Transverse colon (tissue), 4 donors: Measurements from ENCODE around the gene MRPL42. TPM values are rescaled to one million over a fixed set of nuclear protein-coding genes. Genes with fewer than 3 reads are reported as not detected.

Experiments used
- DNase-seq: peaks from one replicate; pipeline ENCODE4 v3.0.0-alpha.2; 2019
- H3K27ac ChIP-seq, 4 donors: fragments of 200-600 bp; sonication (generic); 2 replicates each; pipeline ENCODE4 v1.5.1; 2016 to 2018; ENCODE audit warnings: inconsistent platforms in 4 of 4
- H3K27me3 ChIP-seq: fragments of 200-600 bp; sonication (generic); 2 replicates; pipeline ENCODE4 v1.5.1; 2017; ENCODE audit warnings: inconsistent platforms
- H3K36me3 ChIP-seq, 4 donors: fragments of 200-600 bp; sonication (generic); 2 replicates each; pipeline ENCODE4 v1.5.1; 2017 to 2019; ENCODE audit warnings: inconsistent platforms in 4 of 4
- H3K4me1 ChIP-seq, 4 donors: fragments of 200-600 bp; sonication (generic); 2 replicates each; pipeline ENCODE4 v1.5.1; 2017 to 2020; ENCODE audit warnings: inconsistent platforms in 4 of 4
- H3K4me3 ChIP-seq, 4 donors: fragments of 200-600 bp; sonication (generic); 1 replicate in 1 of 4; 2 replicates in 3 of 4; pipeline versions ENCODE4 v1.5.1 to v1.6.1; 2017 to 2019; ENCODE audit warnings: inconsistent platforms in 4 of 4
- H3K9me3 ChIP-seq, 2 donors: fragments of 200-600 bp; sonication (generic); 2 replicates each; pipeline ENCODE4 v1.5.1; 2017 to 2019; ENCODE audit warnings: inconsistent platforms in 2 of 2
- EP300 ChIP-seq: sonication (generic); formaldehyde crosslinking; IDR thresholded peaks from one replicate; pipeline ENCODE4 v1.6.1; 2017; ENCODE audit warnings: antibody characterized with exemption, low read depth
- POLR2A ChIP-seq: fragments of 450-650 bp; IDR thresholded peaks from one replicate; pipeline ENCODE4 v1.6.1; 2016; ENCODE audit warnings: antibody characterized with exemption, mild to moderate bottlenecking, moderate library complexity
- POLR2AphosphoS5 ChIP-seq, 3 donors: sonication (generic); formaldehyde crosslinking; IDR thresholded peaks; one replicate each; pipeline ENCODE4 v1.6.1; 2016; ENCODE audit warnings: antibody characterized with exemption in 3 of 3
- WGBS, 2 donors: methylation state at CpG; one replicate each; pipeline ENCODE4 v1.1.5; 2018; ENCODE audit warnings: low coverage in 1 of 2; 5-methylcytosine and 5-hydroxymethylcytosine counted together
- in situ Hi-C, 4 donors: fragments of 200-750 bp; cut with MboI; loops; one replicate each; pipeline versions ENCODE4 v1.15.0 to v1.15.1; 2017; ENCODE audit warnings: low sequenced_read_pairs in 3 of 4, low pct_ligation_motif_present in 1 of 4, low pct_unique_long_range_greater_than_20kb in 1 of 4
- intact Hi-C: fragments of 100-400 bp; cut with DNase I; formaldehyde crosslinking; loops from one replicate; pipeline ENCODE4 v1.15.1; 2023; ENCODE audit warnings: low total_unique reads
- total RNA-seq, 4 donors: library from RNA; depleted of rRNA; stranded (reverse); fragments of >200 nt; gene quantifications; one replicate each; pipeline ENCODE4 v1.1.0, GENCODE V29; 2016
- TF ChIP-seq, protein P1 (sequence below), 5 experiments: fragments of 200-600 bp in 3 of 5; fragments of 450-650 bp in 2 of 5; sonication (generic) in 3 of 5; IDR thresholded peaks; 1 replicate in 2 of 5; 2 replicates in 3 of 5; pipeline ENCODE4 v1.5.1; 2016 to 2017; ENCODE audit warnings: antibody characterized with exemption in 5 of 5, inconsistent platforms in 3 of 5, mild to moderate bottlenecking in 2 of 5, moderate library complexity in 1 of 5

Gene MRPL42
- total RNA-seq, 4 donors from 2014 or later: 10.5 to 45.1 (median 27.2) TPM

DNA sequence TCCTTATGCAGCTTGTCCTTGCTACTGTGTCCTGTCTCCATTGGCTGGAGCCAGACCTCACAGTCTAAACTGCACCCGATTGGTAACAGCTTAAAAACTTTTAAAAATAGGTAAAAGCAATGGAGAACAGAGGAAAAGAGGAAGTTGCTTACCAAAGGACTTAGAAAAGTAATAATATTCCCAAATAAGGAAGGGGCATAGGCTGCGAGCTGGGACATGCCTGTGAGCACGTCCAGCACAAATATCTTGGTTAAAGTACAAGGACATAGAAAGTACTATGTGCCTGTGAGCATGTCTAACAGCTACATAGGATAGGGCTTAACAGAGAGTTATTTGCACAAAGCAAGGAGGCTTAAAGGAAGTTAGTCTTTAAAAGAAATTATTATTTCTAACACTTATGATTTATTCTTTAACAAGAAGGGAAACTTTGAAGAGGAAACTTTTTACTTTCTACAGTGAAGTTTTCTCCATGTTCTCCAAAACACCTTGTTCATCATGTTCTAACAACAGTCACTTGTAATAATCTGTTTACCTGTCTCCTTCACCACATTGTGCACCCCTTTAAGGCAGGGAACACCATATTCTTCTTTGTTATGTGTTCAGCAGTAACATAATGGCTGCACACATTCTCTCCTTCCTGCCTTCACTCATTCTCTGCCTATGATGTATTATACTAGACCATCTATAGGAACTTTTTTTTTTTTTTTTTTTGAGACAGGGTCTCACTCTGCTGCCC is 15.7 kb upstream of the MRPL42 start:
- Histone ChIP-seq H3K9me3 (no peaks in the 10 kb centered on the region), H3K4me1 (no peaks in the 10 kb centered on the region), H3K4me3 (no peak overlapping the region), H3K27ac (no peak overlapping the region), H3K36me3 (no peaks in the 10 kb centered on the region), H3K27me3 (no peaks in the 10 kb centered on the region)
- in situ Hi-C loops (no loop called here), intact Hi-C loops (no loop called here)
- DNase-seq: no peak
- WGBS, 2 donors: 49 to 63% methylated on average over 3 of the region's 3 CpGs
- TF ChIP-seq POLR2A (no peak), EP300 (no peak), POLR2AphosphoS5 (IDR thresholded peaks at IDR 0.05) (no peak)
- TF ChIP-seq, protein P1, sequence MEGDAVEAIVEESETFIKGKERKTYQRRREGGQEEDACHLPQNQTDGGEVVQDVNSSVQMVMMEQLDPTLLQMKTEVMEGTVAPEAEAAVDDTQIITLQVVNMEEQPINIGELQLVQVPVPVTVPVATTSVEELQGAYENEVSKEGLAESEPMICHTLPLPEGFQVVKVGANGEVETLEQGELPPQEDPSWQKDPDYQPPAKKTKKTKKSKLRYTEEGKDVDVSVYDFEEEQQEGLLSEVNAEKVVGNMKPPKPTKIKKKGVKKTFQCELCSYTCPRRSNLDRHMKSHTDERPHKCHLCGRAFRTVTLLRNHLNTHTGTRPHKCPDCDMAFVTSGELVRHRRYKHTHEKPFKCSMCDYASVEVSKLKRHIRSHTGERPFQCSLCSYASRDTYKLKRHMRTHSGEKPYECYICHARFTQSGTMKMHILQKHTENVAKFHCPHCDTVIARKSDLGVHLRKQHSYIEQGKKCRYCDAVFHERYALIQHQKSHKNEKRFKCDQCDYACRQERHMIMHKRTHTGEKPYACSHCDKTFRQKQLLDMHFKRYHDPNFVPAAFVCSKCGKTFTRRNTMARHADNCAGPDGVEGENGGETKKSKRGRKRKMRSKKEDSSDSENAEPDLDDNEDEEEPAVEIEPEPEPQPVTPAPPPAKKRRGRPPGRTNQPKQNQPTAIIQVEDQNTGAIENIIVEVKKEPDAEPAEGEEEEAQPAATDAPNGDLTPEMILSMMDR (IDR thresholded peaks at IDR 0.05): no peak

DNA sequence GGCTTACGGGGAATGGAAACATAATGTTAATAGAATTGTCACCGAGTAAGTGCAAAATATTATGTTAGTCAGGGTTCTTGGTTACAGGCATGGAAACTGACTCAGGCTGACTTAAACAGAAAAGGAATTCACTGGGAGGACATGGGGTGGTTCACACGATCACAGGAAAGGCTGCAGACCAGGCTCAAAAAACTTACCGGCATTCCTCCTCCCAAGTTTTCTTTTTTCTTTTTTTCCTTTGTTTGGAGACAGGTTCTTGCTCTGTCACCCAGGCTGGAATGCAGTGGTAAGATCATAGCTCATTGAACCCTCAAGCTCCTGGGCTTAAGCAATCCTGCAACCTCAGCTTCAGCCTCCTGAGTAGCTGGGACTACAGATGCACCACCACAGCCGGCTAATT is 13.7 kb upstream of the MRPL42 start:
- no peak overlapping the region for H3K27ac ChIP-seq
- in situ Hi-C loops: no loop called here
- H3K4me1 ChIP-seq: no peaks in the 10 kb centered on the region
- 69 to 87% methylated on average over 2 to 5 of the region's 5 CpGs for WGBS, 2 donors
- H3K4me3 ChIP-seq: no peak overlapping the region
- H3K36me3 ChIP-seq: no peaks in the 10 kb centered on the region
- intact Hi-C loops: no loop called here
- no peak for TF ChIP-seq POLR2A
- TF ChIP-seq POLR2AphosphoS5 (IDR thresholded peaks at IDR 0.05): no peak
- no peak for TF ChIP-seq EP300
- TF ChIP-seq, protein P1 (IDR thresholded peaks at IDR 0.05): no peak
- no peaks in the 10 kb centered on the region for H3K27me3 ChIP-seq
- no peaks in the 10 kb centered on the region for H3K9me3 ChIP-seq
- DNase-seq: no peak

DNA sequence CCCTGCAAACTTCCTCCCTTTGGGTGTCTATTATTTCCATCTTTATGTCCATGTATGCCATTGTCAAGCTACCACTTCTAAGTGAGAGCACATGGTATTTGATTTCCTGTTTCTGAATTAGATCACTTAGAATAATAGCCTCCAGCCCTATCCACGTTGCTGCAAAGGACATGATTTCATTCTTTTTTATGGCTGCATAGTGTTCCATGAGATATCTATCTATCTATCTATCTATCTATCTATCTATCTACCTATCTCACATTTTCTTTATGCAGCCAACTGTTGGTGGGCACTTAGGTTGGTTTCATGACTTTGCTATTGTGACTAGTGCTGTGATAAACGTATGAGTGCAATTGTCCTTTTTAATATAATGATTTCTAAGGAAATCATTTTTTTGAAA is 11.2 kb upstream of the MRPL42 start:
- Histone ChIP-seq H3K27me3 (no peaks in the 10 kb centered on the region), H3K9me3 (no peaks in the 10 kb centered on the region), H3K4me1 (no peaks in the 10 kb centered on the region), H3K4me3 (no peak overlapping the region), H3K36me3 (no peaks in the 10 kb centered on the region), H3K27ac (no peak overlapping the region)
- TF ChIP-seq POLR2A: no peak
- TF ChIP-seq, protein P1 (IDR thresholded peaks at IDR 0.05): no peak
- TF ChIP-seq EP300: no peak
- no peak for TF ChIP-seq POLR2AphosphoS5 (IDR thresholded peaks at IDR 0.05)
- in situ Hi-C loops (no loop called here), intact Hi-C loops (no loop called here)
- 67 to 79% methylated on average over 2 of the region's 2 CpGs for WGBS, 2 donors
- DNase-seq: no peak

DNA sequence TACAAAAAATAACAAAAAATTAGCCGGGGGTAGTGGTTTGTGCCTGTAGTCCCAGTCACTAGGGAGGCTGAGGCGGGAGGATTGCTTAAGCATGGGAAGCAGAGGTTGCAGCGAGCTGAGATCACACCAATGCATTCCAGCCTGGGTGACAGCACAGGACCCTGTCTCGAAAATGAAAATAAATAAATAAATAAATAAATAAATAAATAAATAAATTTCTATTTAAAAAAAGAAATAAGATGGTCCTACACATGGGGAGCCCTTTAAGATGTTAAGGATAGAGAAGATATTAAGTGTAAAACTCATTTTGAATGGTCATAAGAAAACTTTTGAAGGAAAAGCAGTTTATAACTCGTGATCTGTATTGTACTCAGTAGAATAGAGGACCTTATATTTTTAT is 8.2 kb upstream of the MRPL42 start:
- intact Hi-C loops: no loop called here
- no peaks in the 10 kb centered on the region for H3K9me3 ChIP-seq
- no peak overlapping the region for H3K4me3 ChIP-seq
- no peaks in the 10 kb centered on the region for H3K4me1 ChIP-seq
- in situ Hi-C loops: no loop called here
- no peak for DNase-seq
- 93% methylated on average over 5 of the region's 5 CpGs for WGBS, 2 donors
- no peaks in the 10 kb centered on the region for H3K36me3 ChIP-seq
- no peaks in the 10 kb centered on the region for H3K27me3 ChIP-seq
- H3K27ac ChIP-seq: no peak overlapping the region
- TF ChIP-seq, protein P1 (IDR thresholded peaks at IDR 0.05): no peak
- TF ChIP-seq POLR2A: no peak
- TF ChIP-seq EP300: no peak
- TF ChIP-seq POLR2AphosphoS5 (IDR thresholded peaks at IDR 0.05): no peak
